Activated CD8-positive, alpha-beta memory T cell treated with anti-CD3 and anti-CD28 coated beads, Interleukin-2, amount 50 U/mL, for 4 hours (primary cell): ENCODE measurements around the gene TPH1.
"Not testable (repeated sequence)": the region's sequence is repeated elsewhere in the genome, so short reads cannot be mapped to it uniquely, and the experiment has no call there.

Experiments
- DNase-seq: peaks from one replicate; pipeline ENCODE4 v3.0.0-alpha.2; 2020

Gene TPH1

GRCh38 chr11:18019650-18020049 lies 26.4 kb downstream of the TPH1 start:
- DNase-seq, result no peak

- no peak for DNase-seq
These were observed 29.3 kb downstream of the TPH1 start for GRCh38 chr11:18016789-18017188.

GRCh38 chr11:18014876-18015275 lies 31.2 kb downstream of the TPH1 start:
- no peak for DNase-seq

GRCh38 chr11:18013790-18014507 lies 32.1 kb downstream of the TPH1 start:
- no peak for DNase-seq

- DNase-seq, result peak; percentile 92
These were observed 32.9 kb downstream of the TPH1 start, which contains the start of gene SERGEF for GRCh38 chr11:18012906-18013781. SERGEF (minus strand) TSS chr11:18013047; CDS start chr11:18013010, 37 bp downstream.

GRCh38 chr11:18012122-18012905 lies 33.8 kb downstream of the TPH1 start:
- DNase-seq, result no peak

GRCh38 chr11:18011633-18012032 lies 34.4 kb downstream of the TPH1 start:
- DNase-seq, result no peak

GRCh38 chr11:18010977-18011586 lies 35.0 kb downstream of the TPH1 start:
- no peak for DNase-seq

- DNase-seq, result no peak
These were observed 35.9 kb downstream of the TPH1 start for GRCh38 chr11:18010121-18010670.

- no peak for DNase-seq
These were observed 40.5 kb downstream of the TPH1 start for GRCh38 chr11:18005376-18006129.

- no peak for DNase-seq
These were observed 44.9 kb downstream of the TPH1 start for GRCh38 chr11:18001191-18001590.

- DNase-seq, result no peak
These were observed 45.3 kb downstream of the TPH1 start for GRCh38 chr11:18000760-18001159.

- not testable (repeated sequence) for DNase-seq
These were observed 45.9 kb downstream of the TPH1 start for GRCh38 chr11:18000128-18000527.
